Inferior parietal cortex (tissue), 1 donor: ENCODE results near the gene CACNA1I.

Experiments
- DNase-seq: peaks from one replicate; pipeline ENCODE4 v3.0.0-alpha.2; 2016; ENCODE audit errors: extremely low spot score

CACNA1I gene

GRCh38 chr22:39535831-39536449 is 34.6 kb upstream of the CACNA1I start:
- DNase-seq, result no peak

- no peak for DNase-seq
These were observed 33.8 kb upstream of the CACNA1I start for GRCh38 chr22:39536711-39537110.

- DNase-seq, result no peak
These were observed 32.6 kb upstream of the CACNA1I start for GRCh38 chr22:39537975-39538374.

- no peak for DNase-seq
These were observed 27.5 kb upstream of the CACNA1I start for GRCh38 chr22:39543095-39543494.

- DNase-seq, result no peak
These were observed 24.9 kb upstream of the CACNA1I start for GRCh38 chr22:39545386-39546365.

- peak; percentile 55 for DNase-seq
These were observed 23.5 kb upstream of the CACNA1I start for GRCh38 chr22:39546889-39547586.

GRCh38 chr22:39547587-39547947 is 23.0 kb upstream of the CACNA1I start:
- DNase-seq, result no peak

GRCh38 chr22:39553429-39553828 is 17.1 kb upstream of the CACNA1I start:
- no peak for DNase-seq

GRCh38 chr22:39554151-39554550 is 16.4 kb upstream of the CACNA1I start:
- DNase-seq, result no peak

GRCh38 chr22:39556970-39557841 is 13.3 kb upstream of the CACNA1I start:
- DNase-seq, result no peak

GRCh38 chr22:39558254-39558727 is 12.3 kb upstream of the CACNA1I start:
- no peak for DNase-seq

GRCh38 chr22:39558950-39559349 is 11.6 kb upstream of the CACNA1I start:
- no peak for DNase-seq

GRCh38 chr22:39559456-39560105 is 11.0 kb upstream of the CACNA1I start:
- no peak for DNase-seq

GRCh38 chr22:39560127-39560526 is 10.4 kb upstream of the CACNA1I start:
- no peak for DNase-seq

GRCh38 chr22:39562839-39563489 is 7.6 kb upstream of the CACNA1I start:
- DNase-seq, result no peak

GRCh38 chr22:39563571-39564428 is 6.8 kb upstream of the CACNA1I start:
- DNase-seq, result no peak

GRCh38 chr22:39565414-39565944 is 5.1 kb upstream of the CACNA1I start:
- DNase-seq, result no peak

GRCh38 chr22:39567135-39567946 is 3.2 kb upstream of the CACNA1I start:
- no peak for DNase-seq
